GM19328 (cell line): ENCODE measurements around the gene DRC7.
"Not testable (repeated sequence)": the region's sequence is repeated elsewhere in the genome, so short reads cannot be mapped to it uniquely, and the experiment has no call there.

Experiments
- ATAC-seq: cut with Tn5 transposase; IDR thresholded peaks from one replicate; pipeline ENCODE4 v1.9.1; 2021; ENCODE audit warnings: mild to moderate bottlenecking, moderate library complexity; ENCODE audit not compliant: unreplicated experiment

Gene DRC7

DNA sequence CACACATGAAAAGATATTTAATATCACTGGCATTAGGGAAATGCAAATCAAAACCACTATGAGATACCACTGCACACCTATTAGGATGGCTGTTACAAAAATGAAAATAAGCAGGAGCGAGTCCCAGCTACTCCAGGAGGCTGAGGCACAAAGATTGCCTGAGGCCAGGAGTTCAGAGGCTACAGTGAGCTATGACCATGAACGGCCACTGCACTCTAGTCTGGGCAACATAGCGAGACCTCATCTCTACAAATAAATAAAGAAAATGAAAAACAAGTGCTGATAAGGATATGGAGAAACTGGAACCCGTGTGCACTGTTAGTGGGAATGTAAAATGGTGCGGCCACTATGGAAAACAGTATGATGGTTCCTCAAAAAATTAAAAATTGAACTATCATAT is 84.1 kb downstream of the DRC7 start:
- ATAC-seq: no peak

DNA sequence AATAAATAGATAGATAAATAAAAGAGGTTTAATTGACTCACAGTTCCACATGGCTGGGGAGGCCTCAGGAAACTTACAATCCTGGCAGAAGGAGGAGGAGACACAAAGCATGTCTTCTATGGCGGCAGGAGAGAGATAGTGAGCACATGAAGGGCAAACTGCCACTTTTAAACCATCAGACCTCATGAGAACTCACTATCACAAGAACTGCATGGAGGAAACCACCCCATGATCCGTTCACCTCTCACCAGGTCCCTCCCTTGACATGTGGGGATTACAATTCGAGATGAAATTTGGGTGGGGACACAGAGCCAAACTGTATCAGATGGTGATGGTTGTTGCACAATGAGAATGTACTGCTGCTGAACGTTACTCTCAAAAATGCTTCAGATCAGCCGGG is 85.2 kb downstream of the DRC7 start:
- ATAC-seq: not testable (repeated sequence)

DNA sequence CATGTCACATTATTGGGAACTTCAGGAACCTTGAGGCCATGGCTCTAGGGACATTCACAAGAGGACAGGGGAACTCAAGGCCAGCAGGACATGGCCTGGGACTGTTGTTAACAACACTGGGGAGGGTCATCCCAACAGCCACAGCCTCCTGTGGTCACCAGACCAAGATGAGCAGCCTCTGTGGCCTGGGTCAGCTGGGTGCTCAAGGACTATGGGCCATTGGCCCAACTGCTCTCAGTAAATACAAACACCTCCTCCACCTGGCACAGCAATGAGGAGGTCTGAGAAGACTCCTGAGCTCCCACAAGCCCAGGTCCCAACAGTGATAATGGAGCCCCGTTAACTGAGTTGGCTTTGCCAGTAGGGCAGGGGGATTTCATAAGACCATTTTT is 86.7 kb downstream of the DRC7 start:
- ATAC-seq: no peak
